A549 (cell line): Measurements from ENCODE around the gene LILRA2. TPM values are rescaled to one million over a fixed set of nuclear protein-coding genes. Genes with fewer than 3 reads are reported as not detected.

Source experiments
- polyA plus RNA-seq, 4 experiments: library from polyadenylated mRNA; depleted of rRNA in 3 of 4; stranded (reverse); fragments of >200 nt; fragmentation: RNase III in 1 of 4; extraction: RNeasy Plus Mini Kit Qiagen cat#74134 plus additional on column Dnase treatment in 1 of 4; gene quantifications; 2 replicates in 3 of 4; 3 replicates in 1 of 4; pipeline ENCODE4 v1.2.3, GENCODE V29; 2011 to 2017
- small RNA-seq, 6 experiments: library from RNA; depleted of rRNA; stranded (forward); fragments of <200 nt; gene quantifications; one replicate each; pipeline ENCODE3, GENCODE V24; 2012

LILRA2 gene
- polyA plus RNA-seq, 2 of the 4 experiments (the other 2 are of a cell fraction), result not detected

Small RNA genes lying within 50 kb of the gene (small RNA-seq; reads per million reads assigned to genes)
- 0 reads per million in 6 experiments for gene AC245036.2

Other genes with a start within 250 kb of the LILRA2 start
- not detected in 2 replicates for gene LILRA4, start 234.6 kb upstream of the LILRA2 start, polyA plus RNA-seq (2011; rRNA removed)
- not detected in 3 replicates for gene LILRA4, start 234.6 kb upstream of the LILRA2 start, polyA plus RNA-seq (2017; fragmentation: RNase III; extraction: RNeasy Plus Mini Kit Qiagen cat#74134 plus additional on column Dnase treatment)
- gene LAIR1, start 208.9 kb upstream of the LILRA2 start, polyA plus RNA-seq (2011; rRNA removed), result not detected in 2 replicates
- not detected in 3 replicates for gene LAIR1, start 208.9 kb upstream of the LILRA2 start, polyA plus RNA-seq (2017; fragmentation: RNase III; extraction: RNeasy Plus Mini Kit Qiagen cat#74134 plus additional on column Dnase treatment)
- 0.31 and 0.56 TPM in 2 replicates for gene TTYH1, start 158.3 kb upstream of the LILRA2 start, polyA plus RNA-seq (2011; rRNA removed)
- 0.15 to 0.32 TPM in 2 of 3 replicates, not detected in the other for gene TTYH1, start 158.3 kb upstream of the LILRA2 start, polyA plus RNA-seq (2017; fragmentation: RNase III; extraction: RNeasy Plus Mini Kit Qiagen cat#74134 plus additional on column Dnase treatment)
- 30.6 and 52.8 TPM in 2 replicates for gene LENG8, start 124.6 kb upstream of the LILRA2 start, polyA plus RNA-seq (2011; rRNA removed)
- gene LENG8, start 124.6 kb upstream of the LILRA2 start, polyA plus RNA-seq (2017; fragmentation: RNase III; extraction: RNeasy Plus Mini Kit Qiagen cat#74134 plus additional on column Dnase treatment), result 137 to 148 TPM (median 140 TPM) in 3 replicates
- gene LENG9, start 110.0 kb upstream of the LILRA2 start, polyA plus RNA-seq (2011; rRNA removed), result 1.9 and 2.1 TPM in 2 replicates
- 3.8 to 4.9 TPM (median 4.1 TPM) in 3 replicates for gene LENG9, start 110.0 kb upstream of the LILRA2 start, polyA plus RNA-seq (2017; fragmentation: RNase III; extraction: RNeasy Plus Mini Kit Qiagen cat#74134 plus additional on column Dnase treatment)
- not detected in 2 replicates for gene CDC42EP5, start 100.5 kb upstream of the LILRA2 start, polyA plus RNA-seq (2011; rRNA removed)
- gene CDC42EP5, start 100.5 kb upstream of the LILRA2 start, polyA plus RNA-seq (2017; fragmentation: RNase III; extraction: RNeasy Plus Mini Kit Qiagen cat#74134 plus additional on column Dnase treatment), result not detected in 3 replicates
- not detected in 2 replicates for gene LAIR2, start 71.0 kb upstream of the LILRA2 start, polyA plus RNA-seq (2011; rRNA removed)
- not detected in 3 replicates for gene LAIR2, start 71.0 kb upstream of the LILRA2 start, polyA plus RNA-seq (2017; fragmentation: RNase III; extraction: RNeasy Plus Mini Kit Qiagen cat#74134 plus additional on column Dnase treatment)
- not detected in 2 replicates for gene LILRA1, start 19.8 kb downstream of the LILRA2 start, polyA plus RNA-seq (2011; rRNA removed)
- gene LILRA1, start 19.8 kb downstream of the LILRA2 start, polyA plus RNA-seq (2017; fragmentation: RNase III; extraction: RNeasy Plus Mini Kit Qiagen cat#74134 plus additional on column Dnase treatment), result not detected in 3 replicates
- not detected in 2 replicates for gene LILRB1, start 56.7 kb downstream of the LILRA2 start, polyA plus RNA-seq (2011; rRNA removed)
- gene LILRB1, start 56.7 kb downstream of the LILRA2 start, polyA plus RNA-seq (2017; fragmentation: RNase III; extraction: RNeasy Plus Mini Kit Qiagen cat#74134 plus additional on column Dnase treatment), result not detected in 3 replicates
- gene LILRB4, start 89.2 kb downstream of the LILRA2 start, polyA plus RNA-seq (2011; rRNA removed), result not detected in 2 replicates
- gene LILRB4, start 89.2 kb downstream of the LILRA2 start, polyA plus RNA-seq (2017; fragmentation: RNase III; extraction: RNeasy Plus Mini Kit Qiagen cat#74134 plus additional on column Dnase treatment), result not detected in 3 replicates
- gene KIR3DL3, start 150.7 kb downstream of the LILRA2 start, polyA plus RNA-seq (2011; rRNA removed), result not detected in 2 replicates
- gene KIR3DL3, start 150.7 kb downstream of the LILRA2 start, polyA plus RNA-seq (2017; fragmentation: RNase III; extraction: RNeasy Plus Mini Kit Qiagen cat#74134 plus additional on column Dnase treatment), result not detected in 3 replicates
- not detected in 2 replicates for gene KIR2DL3, start 164.7 kb downstream of the LILRA2 start, polyA plus RNA-seq (2011; rRNA removed)
- not detected in 3 replicates for gene KIR2DL3, start 164.7 kb downstream of the LILRA2 start, polyA plus RNA-seq (2017; fragmentation: RNase III; extraction: RNeasy Plus Mini Kit Qiagen cat#74134 plus additional on column Dnase treatment)
- not detected in 2 replicates for gene KIR2DL1, start 196.0 kb downstream of the LILRA2 start, polyA plus RNA-seq (2011; rRNA removed)
- not detected in 3 replicates for gene KIR2DL1, start 196.0 kb downstream of the LILRA2 start, polyA plus RNA-seq (2017; fragmentation: RNase III; extraction: RNeasy Plus Mini Kit Qiagen cat#74134 plus additional on column Dnase treatment)
- gene KIR2DL4, start 229.8 kb downstream of the LILRA2 start, polyA plus RNA-seq (2011; rRNA removed), result not detected in 2 replicates
- not detected in 3 replicates for gene KIR2DL4, start 229.8 kb downstream of the LILRA2 start, polyA plus RNA-seq (2017; fragmentation: RNase III; extraction: RNeasy Plus Mini Kit Qiagen cat#74134 plus additional on column Dnase treatment)
- not detected in 2 replicates for gene KIR3DL1, start 242.7 kb downstream of the LILRA2 start, polyA plus RNA-seq (2011; rRNA removed)
- gene KIR3DL1, start 242.7 kb downstream of the LILRA2 start, polyA plus RNA-seq (2017; fragmentation: RNase III; extraction: RNeasy Plus Mini Kit Qiagen cat#74134 plus additional on column Dnase treatment), result not detected in 3 replicates